ENCODE measurements around the gene DYNC2I2. TPM values are rescaled to one million over a fixed set of nuclear protein-coding genes. Genes with fewer than 3 reads are reported as not detected.

The DYNC2I2 gene
- total and polyA plus RNA-seq, 2 experiments from 2014 or later: 48.7 to 78.3 TPM

DNA sequence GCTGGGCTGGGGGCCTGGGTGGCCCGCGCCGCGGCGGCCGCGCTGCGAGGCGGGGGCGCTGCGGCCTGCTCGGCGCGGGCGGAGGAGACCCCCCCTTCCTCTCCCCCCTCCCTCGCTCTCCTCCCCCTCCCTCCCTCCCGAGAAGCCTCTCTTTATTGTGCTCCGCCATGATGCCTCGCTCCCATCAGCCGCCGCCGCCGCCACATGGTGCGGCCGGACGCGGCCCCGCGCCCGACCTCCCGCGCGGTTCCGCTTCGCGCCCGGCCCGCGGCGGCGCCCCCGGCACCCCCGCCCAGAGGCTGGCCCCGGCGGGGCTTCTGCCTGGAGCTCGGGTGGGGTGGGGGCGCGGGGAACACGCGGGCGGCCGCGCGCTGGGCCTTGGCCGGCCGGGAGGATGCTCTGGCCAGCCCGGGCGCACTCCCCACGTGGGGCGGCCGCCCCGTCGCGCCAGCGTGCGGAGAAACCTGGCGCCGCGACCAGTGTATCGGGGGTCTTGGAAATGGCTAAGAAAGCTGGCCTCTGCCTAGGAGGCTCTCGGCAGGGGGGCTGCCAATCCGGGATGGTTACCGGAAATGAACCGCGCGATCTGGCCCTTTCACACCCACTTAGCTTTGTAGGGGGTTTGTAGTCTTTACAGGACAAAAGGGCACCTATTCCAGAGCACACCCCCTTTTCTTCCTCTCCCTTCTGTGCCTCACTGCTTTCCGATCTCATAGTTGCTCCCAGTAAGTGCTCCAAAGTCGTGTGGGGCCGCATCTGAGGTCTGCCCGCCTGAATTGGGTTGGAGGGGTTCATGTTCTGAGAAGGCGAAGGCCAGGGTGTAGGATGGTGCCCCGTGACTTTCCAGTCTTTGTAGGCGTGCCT is 33.4 kb upstream of the DYNC2I2 start:
- Mint-ChIP-seq H3K36me3 (ENCODE audit: low read depth) (peaks cover 84% of the 10 kb centered on the region), H3K9me3 (no peaks in the 10 kb centered on the region; the same call in 2 of the 3 replicates), H3K27ac (peak overlapping the region; percentile 98), H3K27me3 (ENCODE audit: insufficient read depth, low read depth, poor library complexity) (peaks cover 19% of the 10 kb centered on the region), H3K4me3 (peak overlapping the region; percentile 98), H3K4me1 (peaks cover 41% of the 10 kb centered on the region)
- H2AFZ ChIP-seq: no peak overlapping the region
- H4K20me1 ChIP-seq (replicated peaks; ENCODE audit: insufficient read depth): peaks cover 61% of the 10 kb centered on the region
- H3K4me1 ChIP-seq (ENCODE audit: insufficient read depth): peaks cover 45% of the 10 kb centered on the region
- no peaks in the 10 kb centered on the region for H3K27me3 ChIP-seq (ENCODE audit: insufficient read depth)
- H3K79me2 ChIP-seq (replicated peaks; ENCODE audit: insufficient read depth): peaks cover 80% of the 10 kb centered on the region
- H3K27ac ChIP-seq (ENCODE audit: low read depth): peak overlapping the region; percentile 77; the same call in 1 of the 2 replicates
- peaks cover 69% of the 10 kb centered on the region for H3F3A ChIP-seq (replicated peaks; ENCODE audit: low read depth)
- H3K36me3 ChIP-seq (ENCODE audit: insufficient read depth): peaks cover 46% of the 10 kb centered on the region
- H3K4me2 ChIP-seq: peak overlapping the region; percentile 96
- TF ChIP-seq EZH2 (IDR thresholded peaks at IDR 0.05; ENCODE audit: low read depth, unreplicated experiment) (no peak), POLR2AphosphoS5 (IDR thresholded peaks at IDR 0.05; ENCODE audit: low read depth) (peak; percentile 20; the same call in 1 of the 2 replicates), STAT1 (IDR thresholded peaks at IDR 0.05; ENCODE audit: unreplicated experiment) (no peak)
- TF ChIP-seq, protein P1, sequence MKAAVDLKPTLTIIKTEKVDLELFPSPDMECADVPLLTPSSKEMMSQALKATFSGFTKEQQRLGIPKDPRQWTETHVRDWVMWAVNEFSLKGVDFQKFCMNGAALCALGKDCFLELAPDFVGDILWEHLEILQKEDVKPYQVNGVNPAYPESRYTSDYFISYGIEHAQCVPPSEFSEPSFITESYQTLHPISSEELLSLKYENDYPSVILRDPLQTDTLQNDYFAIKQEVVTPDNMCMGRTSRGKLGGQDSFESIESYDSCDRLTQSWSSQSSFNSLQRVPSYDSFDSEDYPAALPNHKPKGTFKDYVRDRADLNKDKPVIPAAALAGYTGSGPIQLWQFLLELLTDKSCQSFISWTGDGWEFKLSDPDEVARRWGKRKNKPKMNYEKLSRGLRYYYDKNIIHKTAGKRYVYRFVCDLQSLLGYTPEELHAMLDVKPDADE (IDR thresholded peaks at IDR 0.05): 0 out of 2 replicates have a peak, but pooled peaks have one; percentile 19
- TF ChIP-seq, protein P2, sequence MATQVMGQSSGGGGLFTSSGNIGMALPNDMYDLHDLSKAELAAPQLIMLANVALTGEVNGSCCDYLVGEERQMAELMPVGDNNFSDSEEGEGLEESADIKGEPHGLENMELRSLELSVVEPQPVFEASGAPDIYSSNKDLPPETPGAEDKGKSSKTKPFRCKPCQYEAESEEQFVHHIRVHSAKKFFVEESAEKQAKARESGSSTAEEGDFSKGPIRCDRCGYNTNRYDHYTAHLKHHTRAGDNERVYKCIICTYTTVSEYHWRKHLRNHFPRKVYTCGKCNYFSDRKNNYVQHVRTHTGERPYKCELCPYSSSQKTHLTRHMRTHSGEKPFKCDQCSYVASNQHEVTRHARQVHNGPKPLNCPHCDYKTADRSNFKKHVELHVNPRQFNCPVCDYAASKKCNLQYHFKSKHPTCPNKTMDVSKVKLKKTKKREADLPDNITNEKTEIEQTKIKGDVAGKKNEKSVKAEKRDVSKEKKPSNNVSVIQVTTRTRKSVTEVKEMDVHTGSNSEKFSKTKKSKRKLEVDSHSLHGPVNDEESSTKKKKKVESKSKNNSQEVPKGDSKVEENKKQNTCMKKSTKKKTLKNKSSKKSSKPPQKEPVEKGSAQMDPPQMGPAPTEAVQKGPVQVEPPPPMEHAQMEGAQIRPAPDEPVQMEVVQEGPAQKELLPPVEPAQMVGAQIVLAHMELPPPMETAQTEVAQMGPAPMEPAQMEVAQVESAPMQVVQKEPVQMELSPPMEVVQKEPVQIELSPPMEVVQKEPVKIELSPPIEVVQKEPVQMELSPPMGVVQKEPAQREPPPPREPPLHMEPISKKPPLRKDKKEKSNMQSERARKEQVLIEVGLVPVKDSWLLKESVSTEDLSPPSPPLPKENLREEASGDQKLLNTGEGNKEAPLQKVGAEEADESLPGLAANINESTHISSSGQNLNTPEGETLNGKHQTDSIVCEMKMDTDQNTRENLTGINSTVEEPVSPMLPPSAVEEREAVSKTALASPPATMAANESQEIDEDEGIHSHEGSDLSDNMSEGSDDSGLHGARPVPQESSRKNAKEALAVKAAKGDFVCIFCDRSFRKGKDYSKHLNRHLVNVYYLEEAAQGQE (IDR thresholded peaks at IDR 0.05; ENCODE audit: unreplicated experiment): no peak
- DNase-seq (ENCODE audit: low spot score) (peak; percentile 76), ATAC-seq (peak; percentile 1; the same call in 1 of the 3 replicates)
- H3K9me2 ChIP-seq (ENCODE audit: insufficient read depth): no peaks in the 10 kb centered on the region
- H3K4me3 ChIP-seq: peak overlapping the region; percentile 99

DNA sequence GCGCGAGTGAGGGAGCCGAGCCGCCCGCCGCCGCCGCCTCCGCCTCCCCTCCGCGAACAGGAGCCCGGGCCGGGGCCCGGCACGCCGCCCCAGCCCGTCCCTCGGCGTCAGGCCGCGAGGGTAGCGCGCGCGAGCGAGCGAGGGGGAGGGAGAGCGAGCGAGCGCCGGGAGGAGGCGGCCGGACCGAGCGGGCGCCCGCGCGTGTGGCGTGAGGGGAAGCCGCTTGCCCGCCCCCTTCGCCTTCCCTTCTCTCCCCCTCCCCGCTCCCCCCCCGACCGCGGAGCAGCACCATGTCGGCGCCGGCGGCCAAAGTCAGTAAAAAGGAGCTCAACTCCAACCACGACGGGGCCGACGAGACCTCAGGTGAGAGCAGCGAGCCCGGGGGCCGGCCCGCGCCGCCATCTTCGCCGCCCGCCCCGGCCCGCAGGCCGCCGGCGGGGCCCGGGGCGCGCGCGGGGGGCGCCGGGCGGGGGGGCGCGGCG is 32.7 kb upstream of the DYNC2I2 start:
- no peak for DNase-seq (ENCODE audit: low spot score)
- H3K4me3 ChIP-seq: peak overlapping the region; percentile 60
- peak overlapping the region; percentile 62; the same call in 2 of the 3 replicates for H3K4me3 Mint-ChIP-seq

More for the DNA sequence above, 32.7 kb upstream of the DYNC2I2 start:
- peak overlapping the region; percentile 59; the same call in 1 of the 2 replicates for H3K27ac ChIP-seq (ENCODE audit: low read depth)
- no peaks in the 10 kb centered on the region for H3K27me3 ChIP-seq (ENCODE audit: insufficient read depth)
- Mint-ChIP-seq H3K36me3 (ENCODE audit: low read depth) (peaks cover 84% of the 10 kb centered on the region), H3K9me3 (no peaks in the 10 kb centered on the region; the same call in 2 of the 3 replicates), H3K27ac (no peak overlapping the region), H3K4me1 (peaks cover 42% of the 10 kb centered on the region), H3K27me3 (ENCODE audit: insufficient read depth, low read depth, poor library complexity) (peaks cover 24% of the 10 kb centered on the region)
- H3F3A ChIP-seq (replicated peaks; ENCODE audit: low read depth): peaks cover 74% of the 10 kb centered on the region
- peaks cover 38% of the 10 kb centered on the region for H3K36me3 ChIP-seq (ENCODE audit: insufficient read depth)
- 0 out of 2 replicates have a peak overlapping the region, but pooled peaks have one; percentile 65 for H3K4me2 ChIP-seq
- H4K20me1 ChIP-seq (replicated peaks; ENCODE audit: insufficient read depth): peaks cover 69% of the 10 kb centered on the region
- H3K4me1 ChIP-seq (ENCODE audit: insufficient read depth): peaks cover 50% of the 10 kb centered on the region
- no peak for ATAC-seq
- H3K9me2 ChIP-seq (ENCODE audit: insufficient read depth): no peaks in the 10 kb centered on the region
- H3K79me2 ChIP-seq (replicated peaks; ENCODE audit: insufficient read depth): peaks cover 86% of the 10 kb centered on the region
- H2AFZ ChIP-seq: no peak overlapping the region
- no peak for TF ChIP-seq STAT1 (IDR thresholded peaks at IDR 0.05; ENCODE audit: unreplicated experiment)
- TF ChIP-seq, protein P1 (IDR thresholded peaks at IDR 0.05): no peak
- TF ChIP-seq EZH2phosphoT487 (IDR thresholded peaks at IDR 0.05; ENCODE audit: unreplicated experiment): no peak
- no peak for TF ChIP-seq ZNF114 (CRISPR knock-in tag; IDR thresholded peaks at IDR 0.05)
- TF ChIP-seq POLR2AphosphoS5 (IDR thresholded peaks at IDR 0.05; ENCODE audit: low read depth): no peak
- TF ChIP-seq, protein P2 (IDR thresholded peaks at IDR 0.05; ENCODE audit: unreplicated experiment): no peak
- TF ChIP-seq EZH2 (IDR thresholded peaks at IDR 0.05; ENCODE audit: low read depth, unreplicated experiment): no peak
- TF ChIP-seq JUNB (IDR thresholded peaks at IDR 0.05; ENCODE audit: unreplicated experiment): no peak
- TF ChIP-seq CREB1 (CRISPR knock-in tag; IDR thresholded peaks at IDR 0.05; ENCODE audit: low read depth): no peak
